Keratinocyte (primary cell): Measurements from ENCODE around the gene ICE2. TPM values are rescaled to one million over a fixed set of nuclear protein-coding genes. Genes with fewer than 3 reads are reported as not detected.
A peak's percentile ranks its signal among the peaks of the same experiment; 100 is the strongest.

Experiments
- DNase-seq: peaks from one replicate; pipeline ENCODE4 v3.0.0-alpha.2; 2011; ENCODE audit warnings: low read depth, missing footprints, low spot score
- FAIRE-seq: peaks from 2 replicates; lab custom pipeline; 2011; peaks lifted over from hg19 to GRCh38; lab: Jason Lieb, UNC
- H2AFZ ChIP-seq: 2 replicates; pipeline ENCODE4 v1.6.0; 2012; ENCODE audit warnings: low read length, control low read depth, inconsistent platforms; ENCODE audit not compliant: control insufficient read depth
- H3K27ac ChIP-seq: 2 replicates; pipeline ENCODE4 v1.5.1; 2011; ENCODE audit warnings: low read length; ENCODE audit not compliant: control insufficient read depth, insufficient read depth
- H3K27me3 ChIP-seq: 3 replicates; pipeline ENCODE4 v1.6.0; 2011; ENCODE audit warnings: low read length; ENCODE audit not compliant: control insufficient read depth, insufficient read depth; ENCODE audit errors: extremely low read depth
- H3K36me3 ChIP-seq, 2 experiments: 2 replicates in 1 of 2; 3 replicates in 1 of 2; pipeline ENCODE4 v1.5.1; 2011; ENCODE audit warnings: low read length in 2 of 2, mild to moderate bottlenecking in 1 of 2; ENCODE audit not compliant: control insufficient read depth in 2 of 2, insufficient read depth in 2 of 2; ENCODE audit errors: extremely low read depth in 1 of 2
- H3K4me1 ChIP-seq: 3 replicates; pipeline ENCODE4 v1.5.1; 2011; ENCODE audit warnings: low read length; ENCODE audit not compliant: control insufficient read depth, insufficient read depth; ENCODE audit errors: extremely low read depth
- H3K4me2 ChIP-seq: 3 replicates; pipeline ENCODE4 v1.6.0; 2011; ENCODE audit warnings: low read depth, low read length; ENCODE audit not compliant: control insufficient read depth, insufficient read depth; ENCODE audit errors: extremely low read depth
- H3K4me3 ChIP-seq, 3 experiments: fragments of 200-600 bp in 1 of 3; sonication (generic) in 1 of 3; 2 replicates in 2 of 3; 3 replicates in 1 of 3; pipeline ENCODE4 v1.5.1; 2011 to 2016; ENCODE audit warnings: low read length in 3 of 3, mild to moderate bottlenecking in 3 of 3, control low read depth in 2 of 3, inconsistent platforms in 1 of 3, low read depth in 1 of 3, mixed read lengths in 1 of 3, mixed run types in 1 of 3, moderate library complexity in 1 of 3; ENCODE audit not compliant: control insufficient read depth in 2 of 3, insufficient read depth in 2 of 3; ENCODE audit errors: extremely low read depth in 1 of 3
- H3K79me2 ChIP-seq: 2 replicates; pipeline ENCODE4 v1.6.0; 2012; ENCODE audit warnings: low read length; ENCODE audit not compliant: control insufficient read depth, insufficient read depth
- H3K9ac ChIP-seq: 3 replicates; pipeline ENCODE4 v1.6.0; 2011; ENCODE audit warnings: low read length; ENCODE audit not compliant: control insufficient read depth, insufficient read depth; ENCODE audit errors: extremely low read depth
- H3K9me1 ChIP-seq: 3 replicates; pipeline ENCODE4 v1.6.0; 2011; ENCODE audit warnings: low read length; ENCODE audit not compliant: control insufficient read depth, insufficient read depth; ENCODE audit errors: extremely low read depth
- H3K9me3 ChIP-seq: 2 replicates; pipeline ENCODE4 v1.5.1; 2012; ENCODE audit warnings: low read depth, low read length; ENCODE audit not compliant: control insufficient read depth
- H4K20me1 ChIP-seq: 3 replicates; pipeline ENCODE4 v1.6.0; 2011; ENCODE audit warnings: low read length; ENCODE audit not compliant: control insufficient read depth, insufficient read depth; ENCODE audit errors: extremely low read depth
- CTCF ChIP-seq, 3 experiments: IDR thresholded peaks in 1 of 3; conservative IDR thresholded peaks in 1 of 3; optimal IDR thresholded peaks in 1 of 3; 2 replicates in 2 of 3; 3 replicates in 1 of 3; pipeline versions ENCODE3 to v1.5.1; 2011; ENCODE audit warnings: low read length in 3 of 3, mild to moderate bottlenecking in 3 of 3, moderate library complexity in 2 of 3, control low read depth in 1 of 3, inconsistent platforms in 1 of 3; ENCODE audit not compliant: insufficient read depth in 2 of 3; ENCODE audit errors: extremely low read depth in 1 of 3
- EZH2 ChIP-seq: IDR thresholded peaks from one replicate; pipeline ENCODE4 v1.6.1; 2012; ENCODE audit warnings: inconsistent platforms, mild to moderate bottlenecking, low read length, moderate library complexity
- dilution Hi-C: fragments of 300-500 bp; cut with MboI; formaldehyde crosslinking; loops from one replicate; pipeline ENCODE4 v1.7.0; 2020; ENCODE audit warnings: low sequenced_read_pairs; ENCODE audit not compliant: extremely low pct_ligation_motif_present
- polyA plus RNA-seq, 5 experiments: library from polyadenylated mRNA; depleted of rRNA in 3 of 5; stranded (reverse) in 3 of 5; stranded (forward) in 1 of 5; unstranded in 1 of 5; fragments of >200 nt; gene quantifications; 1 replicate in 1 of 5; 2 replicates in 3 of 5; 3 replicates in 1 of 5; pipeline versions ENCODE4 v1.2.1 to v1.2.3, GENCODE V29; 2011 to 2012; ENCODE audit warnings: missing spikeins in 2 of 5, low read depth in 1 of 5, low replicate concordance in 1 of 5

Gene ICE2
- polyA plus RNA-seq, 1 donor (not counting 4 experiments of a cell fraction or from before 2014, with no cell fraction given) = 34.1 TPM

GRCh38 chr15:60373745-60374144 is 105.2 kb downstream of the ICE2 start:
- Histone ChIP-seq H3K27me3 (no peaks in the 10 kb centered on the region), H2AFZ (no peak overlapping the region), H3K4me2 (peak overlapping the region; percentile 13), H3K27ac (peak overlapping the region; percentile 91), H3K4me1 (peaks cover 78% of the 10 kb centered on the region), H3K36me3 (peaks cover 25 to 75% of the 10 kb centered on the region in 2 experiments), H3K9me1 (peaks cover 4% of the 10 kb centered on the region), H3K79me2 (peaks cover 64% of the 10 kb centered on the region), H3K9me3 (no peaks in the 10 kb centered on the region), H4K20me1 (peaks cover 87% of the 10 kb centered on the region), H3K9ac (peak overlapping the region; percentile 65), H3K4me3 (no peak overlapping the region)
- DNase-seq (no peak), FAIRE-seq (no peak)
- TF ChIP-seq EZH2 (no peak), CTCF (optimal IDR thresholded peaks at IDR 0.05 in 1 of 3, IDR thresholded peaks at IDR 0.05 in 1 of 3, conservative IDR thresholded peaks at IDR 0.05 in 1 of 3; ENCODE audit: extremely low read depth in 1 of 3, insufficient read depth in 2 of 3, low read length in 3 of 3) (no peak)
- dilution Hi-C loops = no loop called here

- FAIRE-seq (no peak), DNase-seq (no peak)
- Histone ChIP-seq H3K4me3 (no peak overlapping the region), H3K27me3 (no peaks in the 10 kb centered on the region), H3K4me1 (peaks cover 74% of the 10 kb centered on the region), H3K9me3 (no peaks in the 10 kb centered on the region), H3K9me1 (peaks cover 4% of the 10 kb centered on the region), H2AFZ (no peak overlapping the region), H3K9ac (peak overlapping the region; percentile 65), H4K20me1 (peaks cover 87% of the 10 kb centered on the region), H3K36me3 (peaks cover 25 to 75% of the 10 kb centered on the region in 2 experiments), H3K4me2 (peak overlapping the region; percentile 13), H3K27ac (peak overlapping the region; percentile 91), H3K79me2 (peaks cover 62% of the 10 kb centered on the region)
- dilution Hi-C loops = no loop called here
- TF ChIP-seq CTCF (optimal IDR thresholded peaks at IDR 0.05 in 1 of 3, IDR thresholded peaks at IDR 0.05 in 1 of 3, conservative IDR thresholded peaks at IDR 0.05 in 1 of 3; ENCODE audit: extremely low read depth in 1 of 3, insufficient read depth in 2 of 3, low read length in 3 of 3) (no peak), EZH2 (no peak)
Measured at GRCh38 chr15:60373327-60373726, 105.6 kb downstream of the ICE2 start.
